ENCODE results near the gene SIRT3.
"Not testable (repeated sequence)": the region's sequence is repeated elsewhere in the genome, so short reads cannot be mapped to it uniquely, and the experiment has no call there.

Gene SIRT3

GRCh38 chr11:200224-201003, 35.7 kb downstream of the SIRT3 start:
- no peak overlapping the region for H3K4me3 ChIP-seq (ENCODE audit: low read length in 2 of 2)
- peaks cover 16% of the 10 kb centered on the region for H3K4me1 ChIP-seq (ENCODE audit: control insufficient read depth, insufficient read depth, low read length)
- no peak overlapping the region for H3K27ac ChIP-seq (ENCODE audit: low read length)
- no peaks in the 10 kb centered on the region for H3K27me3 ChIP-seq (ENCODE audit: control insufficient read depth in 1 of 2, insufficient read depth in 2 of 2, low read length in 2 of 2)
- H3K36me3 ChIP-seq (ENCODE audit: control insufficient read depth in 2 of 2, insufficient read depth in 2 of 2, low read length in 2 of 2), result peaks cover 20 to 35% of the 10 kb centered on the region in 2 donors
- no peaks in the 10 kb centered on the region for H3K9me3 ChIP-seq (ENCODE audit: control insufficient read depth in 2 of 2, low read length in 2 of 2)
- H3K9ac ChIP-seq (ENCODE audit: low read length in 2 of 2), result no peak overlapping the region

GRCh38 chr11:199782-200181, 36.4 kb downstream of the SIRT3 start:
- Histone ChIP-seq H3K4me1 (ENCODE audit: control insufficient read depth, insufficient read depth, low read length) (peaks cover 10% of the 10 kb centered on the region), H3K4me3 (ENCODE audit: low read length in 2 of 2) (no peak overlapping the region), H3K9me3 (ENCODE audit: control insufficient read depth in 2 of 2, low read length in 2 of 2) (no peaks in the 10 kb centered on the region), H3K27me3 (ENCODE audit: control insufficient read depth in 1 of 2, insufficient read depth in 2 of 2, low read length in 2 of 2) (no peaks in the 10 kb centered on the region), H3K27ac (ENCODE audit: low read length) (no peak overlapping the region), H3K36me3 (ENCODE audit: control insufficient read depth in 2 of 2, insufficient read depth in 2 of 2, low read length in 2 of 2) (peaks cover 14 to 30% of the 10 kb centered on the region in 2 donors), H3K9ac (ENCODE audit: low read length in 2 of 2) (no peak overlapping the region)

GRCh38 chr11:199004-199581, 37.0 kb downstream of the SIRT3 start:
- H3K9ac ChIP-seq (ENCODE audit: low read length in 2 of 2), result no peak overlapping the region
- peaks cover 7 to 24% of the 10 kb centered on the region in 2 donors for H3K36me3 ChIP-seq (ENCODE audit: control insufficient read depth in 2 of 2, insufficient read depth in 2 of 2, low read length in 2 of 2)
- no peaks in the 10 kb centered on the region for H3K27me3 ChIP-seq (ENCODE audit: control insufficient read depth in 1 of 2, insufficient read depth in 2 of 2, low read length in 2 of 2)
- no peak overlapping the region for H3K27ac ChIP-seq (ENCODE audit: low read length)
- no peaks in the 10 kb centered on the region for H3K9me3 ChIP-seq (ENCODE audit: control insufficient read depth in 2 of 2, low read length in 2 of 2)
- H3K4me3 ChIP-seq (ENCODE audit: low read length in 2 of 2), result no peak overlapping the region
- peaks cover 3% of the 10 kb centered on the region for H3K4me1 ChIP-seq (ENCODE audit: control insufficient read depth, insufficient read depth, low read length)

GRCh38 chr11:198236-198806, 37.8 kb downstream of the SIRT3 start:
- no peak overlapping the region for H3K9ac ChIP-seq (ENCODE audit: low read length in 2 of 2)
- H3K4me3 ChIP-seq (ENCODE audit: low read length in 2 of 2), result no peak overlapping the region
- H3K36me3 ChIP-seq (ENCODE audit: control insufficient read depth in 2 of 2, insufficient read depth in 2 of 2, low read length in 2 of 2), result peaks cover 0 to 19% of the 10 kb centered on the region in 2 donors
- H3K27ac ChIP-seq (ENCODE audit: low read length), result no peak overlapping the region
- no peaks in the 10 kb centered on the region for H3K4me1 ChIP-seq (ENCODE audit: control insufficient read depth, insufficient read depth, low read length)
- H3K27me3 ChIP-seq (ENCODE audit: control insufficient read depth in 1 of 2, insufficient read depth in 2 of 2, low read length in 2 of 2), result no peaks in the 10 kb centered on the region
- H3K9me3 ChIP-seq (ENCODE audit: control insufficient read depth in 2 of 2, low read length in 2 of 2), result no peaks in the 10 kb centered on the region

GRCh38 chr11:197741-198235, 38.4 kb downstream of the SIRT3 start:
- Histone ChIP-seq H3K36me3 (ENCODE audit: control insufficient read depth in 2 of 2, insufficient read depth in 2 of 2, low read length in 2 of 2) (peaks cover 0 to 14% of the 10 kb centered on the region in 2 donors), H3K4me1 (ENCODE audit: control insufficient read depth, insufficient read depth, low read length) (no peaks in the 10 kb centered on the region), H3K9ac (ENCODE audit: low read length in 2 of 2) (no peak overlapping the region), H3K4me3 (ENCODE audit: low read length in 2 of 2) (no peak overlapping the region), H3K9me3 (ENCODE audit: control insufficient read depth in 2 of 2, low read length in 2 of 2) (no peaks in the 10 kb centered on the region), H3K27ac (ENCODE audit: low read length) (no peak overlapping the region), H3K27me3 (ENCODE audit: control insufficient read depth in 1 of 2, insufficient read depth in 2 of 2, low read length in 2 of 2) (no peaks in the 10 kb centered on the region)

GRCh38 chr11:196786-197731, 39.1 kb downstream of the SIRT3 start:
- Histone ChIP-seq H3K4me3 (ENCODE audit: low read length in 2 of 2) (no peak overlapping the region), H3K27ac (ENCODE audit: low read length) (no peak overlapping the region), H3K27me3 (ENCODE audit: control insufficient read depth in 1 of 2, insufficient read depth in 2 of 2, low read length in 2 of 2) (no peaks in the 10 kb centered on the region), H3K4me1 (ENCODE audit: control insufficient read depth, insufficient read depth, low read length) (no peaks in the 10 kb centered on the region), H3K36me3 (ENCODE audit: control insufficient read depth in 2 of 2, insufficient read depth in 2 of 2, low read length in 2 of 2) (peaks cover 0 to 14% of the 10 kb centered on the region in 2 donors), H3K9ac (ENCODE audit: low read length in 2 of 2) (no peak overlapping the region), H3K9me3 (ENCODE audit: control insufficient read depth in 2 of 2, low read length in 2 of 2) (no peaks in the 10 kb centered on the region)

- not testable (repeated sequence) for H3K27ac ChIP-seq (ENCODE audit: low read length); H3K4me3 ChIP-seq (ENCODE audit: low read length in 2 of 2); H3K9ac ChIP-seq (ENCODE audit: low read length in 2 of 2); H3K9me3 ChIP-seq (ENCODE audit: control insufficient read depth in 2 of 2, low read length in 2 of 2); H3K27me3 ChIP-seq (ENCODE audit: control insufficient read depth in 1 of 2, insufficient read depth in 2 of 2, low read length in 2 of 2); H3K36me3 ChIP-seq (ENCODE audit: control insufficient read depth in 2 of 2, insufficient read depth in 2 of 2, low read length in 2 of 2); H3K4me1 ChIP-seq (ENCODE audit: control insufficient read depth, insufficient read depth, low read length)
Measured at GRCh38 chr11:193481-193880, 42.7 kb downstream of the SIRT3 start.

- H3K27me3 ChIP-seq (ENCODE audit: control insufficient read depth in 1 of 2, insufficient read depth in 2 of 2, low read length in 2 of 2); H3K4me3 ChIP-seq (ENCODE audit: low read length in 2 of 2); H3K9ac ChIP-seq (ENCODE audit: low read length in 2 of 2): not testable (repeated sequence)
Measured at GRCh38 chr11:192674-193128, 43.4 kb downstream of the SIRT3 start, which contains the start of gene SCGB1C1. SCGB1C1 (plus strand) TSS chr11:193078; CDS start chr11:193100, 22 bp downstream.

GRCh38 chr11:191490-192478, 44.4 kb downstream of the SIRT3 start:
- not testable (repeated sequence) for H3K4me1 ChIP-seq (ENCODE audit: control insufficient read depth, insufficient read depth, low read length); H3K27me3 ChIP-seq (ENCODE audit: control insufficient read depth in 1 of 2, insufficient read depth in 2 of 2, low read length in 2 of 2); H3K36me3 ChIP-seq (ENCODE audit: control insufficient read depth in 2 of 2, insufficient read depth in 2 of 2, low read length in 2 of 2); H3K9ac ChIP-seq (ENCODE audit: low read length in 2 of 2); H3K4me3 ChIP-seq (ENCODE audit: low read length in 2 of 2); H3K27ac ChIP-seq (ENCODE audit: low read length); H3K9me3 ChIP-seq (ENCODE audit: control insufficient read depth in 2 of 2, low read length in 2 of 2)

More at GRCh38 chr11:192674-193128, 43.4 kb downstream of the SIRT3 start, which contains the start of gene SCGB1C1:
- not testable (repeated sequence) for H3K9me3 ChIP-seq (ENCODE audit: control insufficient read depth in 2 of 2, low read length in 2 of 2); H3K36me3 ChIP-seq (ENCODE audit: control insufficient read depth in 2 of 2, insufficient read depth in 2 of 2, low read length in 2 of 2); H3K27ac ChIP-seq (ENCODE audit: low read length); H3K4me1 ChIP-seq (ENCODE audit: control insufficient read depth, insufficient read depth, low read length)
